HEK293 (cell line): ENCODE measurements around the gene CRIP1.
A peak's percentile ranks its signal among the peaks of the same experiment; 100 is the strongest.

Experiments
- CTCF ChIA-PET: fragments of 350-600 bp; formaldehyde crosslinking; extraction: SDS; loops from one replicate; lab custom pipeline; 2021; ENCODE audit warnings: antibody characterized with exemption; lab: Yijun Ruan, JAX
- POLR2A ChIA-PET: fragments of 300-600 bp; formaldehyde crosslinking; extraction: SDS; loops from one replicate; lab custom pipeline; 2020; ENCODE audit warnings: antibody characterized with exemption, inconsistent platforms; lab: Yijun Ruan, JAX
- H3K27ac ChIP-seq: fragments of 200-500 bp; sonication (Bioruptor generic); 2 replicates; pipeline ENCODE4 v1.5.1; 2014; ENCODE audit warnings: low read depth, low read length, control low read depth, inconsistent platforms; ENCODE audit errors: extremely low read depth
- H3K36me3 ChIP-seq, 2 experiments: fragments of 200-500 bp in 1 of 2; sonication (Bioruptor generic) in 1 of 2; 1 replicate in 1 of 2; 2 replicates in 1 of 2; pipeline ENCODE4 v1.5.1; 2014 to 2017; ENCODE audit warnings: inconsistent platforms in 2 of 2, low read length in 2 of 2; ENCODE audit not compliant: control insufficient read depth in 2 of 2, insufficient read depth in 1 of 2
- H3K4me1 ChIP-seq: fragments of 200-500 bp; sonication (Bioruptor generic); 2 replicates; pipeline ENCODE4 v1.5.1; 2014; ENCODE audit warnings: mild to moderate bottlenecking, low read length, inconsistent platforms; ENCODE audit not compliant: control insufficient read depth, insufficient read depth
- H3K4me3 ChIP-seq: 2 replicates; pipeline ENCODE4 v1.5.1; 2011; ENCODE audit warnings: low read depth, mild to moderate bottlenecking, control low read depth, low read length, moderate library complexity
- H3K9me3 ChIP-seq: fragments of 200-500 bp; sonication (Bioruptor generic); 2 replicates; pipeline ENCODE4 v1.5.1; 2014; ENCODE audit warnings: low read depth, low read length, inconsistent platforms; ENCODE audit not compliant: control insufficient read depth, insufficient read depth
- GFI1B ChIP-seq: fragments of 450-650 bp; formaldehyde crosslinking; IDR thresholded peaks from 2 replicates; pipeline ENCODE4 v1.5.1; 2016; ENCODE audit warnings: missing biosample characterization, missing genetic modification characterization
- HOXD13 ChIP-seq: sonication (generic); formaldehyde crosslinking; IDR thresholded peaks from 2 replicates; pipeline ENCODE4 v1.8.0; 2022; ENCODE audit warnings: missing genetic modification reagents, borderline replicate concordance
- KLF9 ChIP-seq: fragments of 450-650 bp; formaldehyde crosslinking; IDR thresholded peaks from 2 replicates; pipeline ENCODE4 v1.5.1; 2016; ENCODE audit warnings: missing biosample characterization, missing genetic modification characterization, low read depth
- OSR2 ChIP-seq: fragments of 450-650 bp; formaldehyde crosslinking; IDR thresholded peaks from 2 replicates; pipeline ENCODE4 v1.5.1; 2016; ENCODE audit warnings: missing biosample characterization, missing genetic modification characterization
- REPIN1 ChIP-seq: fragments of 450-650 bp; formaldehyde crosslinking; IDR thresholded peaks from 2 replicates; pipeline ENCODE4 v1.5.1; 2017; ENCODE audit warnings: missing biosample characterization, missing genetic modification characterization, low read depth
- TRIM28 ChIP-seq: IDR thresholded peaks from 2 replicates; pipeline ENCODE4 v1.6.1; 2011; ENCODE audit warnings: low read length, control low read depth, borderline replicate concordance
- ZEB2 ChIP-seq: fragments of 450-650 bp; formaldehyde crosslinking; IDR thresholded peaks from 2 replicates; pipeline ENCODE4 v1.5.1; 2016; ENCODE audit warnings: missing biosample characterization, missing genetic modification characterization
- ZFP41 ChIP-seq: fragments of 450-650 bp; formaldehyde crosslinking; IDR thresholded peaks from 2 replicates; pipeline ENCODE4 v1.5.1; 2016; ENCODE audit warnings: missing biosample characterization, missing genetic modification characterization, borderline replicate concordance
- ZNF138 ChIP-seq: fragments of 450-650 bp; formaldehyde crosslinking; IDR thresholded peaks from 2 replicates; pipeline ENCODE4 v1.5.1; 2016; ENCODE audit warnings: missing biosample characterization, missing genetic modification characterization, borderline replicate concordance
- ZNF175 ChIP-seq: fragments of 450-650 bp; formaldehyde crosslinking; IDR thresholded peaks from 2 replicates; pipeline ENCODE4 v1.5.1; 2016; ENCODE audit warnings: missing biosample characterization, missing genetic modification characterization
- ZNF214 ChIP-seq: fragments of 450-650 bp; formaldehyde crosslinking; IDR thresholded peaks from 2 replicates; pipeline ENCODE4 v1.5.1; 2017; ENCODE audit warnings: missing biosample characterization, mild to moderate bottlenecking, missing genetic modification characterization, borderline replicate concordance
- ZNF311 ChIP-seq: fragments of 450-650 bp; formaldehyde crosslinking; IDR thresholded peaks from 2 replicates; pipeline ENCODE4 v1.5.1; 2017; ENCODE audit warnings: missing biosample characterization, missing genetic modification characterization, borderline replicate concordance
- ZNF341 ChIP-seq: fragments of 450-650 bp; formaldehyde crosslinking; IDR thresholded peaks from 2 replicates; pipeline ENCODE4; 2016; ENCODE audit warnings: low read depth, missing biosample characterization, missing genetic modification characterization
- ZNF350 ChIP-seq: fragments of 450-650 bp; formaldehyde crosslinking; IDR thresholded peaks from 2 replicates; pipeline ENCODE4 v1.5.0; 2017; ENCODE audit warnings: missing biosample characterization, mild to moderate bottlenecking, missing genetic modification characterization
- ZNF510 ChIP-seq: fragments of 450-650 bp; formaldehyde crosslinking; IDR thresholded peaks from 2 replicates; pipeline ENCODE4 v1.5.1; 2018; ENCODE audit warnings: mild to moderate bottlenecking, missing genetic modification characterization, missing biosample characterization; ENCODE audit not compliant: insufficient replicate concordance
- ZNF600 ChIP-seq: fragments of 450-650 bp; formaldehyde crosslinking; IDR thresholded peaks from 2 replicates; pipeline ENCODE4 v1.5.1; 2016; ENCODE audit warnings: missing biosample characterization, missing genetic modification characterization
- ZNF654 ChIP-seq: fragments of 450-650 bp; formaldehyde crosslinking; IDR thresholded peaks from 2 replicates; pipeline ENCODE4 v1.5.1; 2016; ENCODE audit warnings: low read depth, missing biosample characterization, missing genetic modification characterization
- ZNF670 ChIP-seq: fragments of 450-650 bp; formaldehyde crosslinking; IDR thresholded peaks from 2 replicates; pipeline ENCODE4 v1.5.1; 2016; ENCODE audit warnings: missing biosample characterization, missing genetic modification characterization, low read depth
- ZNF768 ChIP-seq: fragments of 450-650 bp; formaldehyde crosslinking; IDR thresholded peaks from 2 replicates; pipeline ENCODE4 v1.5.1; 2018; ENCODE audit warnings: missing biosample characterization, mild to moderate bottlenecking, missing genetic modification characterization
- TF ChIP-seq, protein P1 (sequence below): fragments of 450-650 bp; formaldehyde crosslinking; IDR thresholded peaks from 2 replicates; pipeline ENCODE4 v1.5.1; 2016; ENCODE audit warnings: missing biosample characterization, missing genetic modification characterization
- TF ChIP-seq, protein P2 (sequence below): fragments of 450-650 bp; formaldehyde crosslinking; conservative IDR thresholded peaks from 2 replicates; pipeline ENCODE4 v1.5.1; 2016; ENCODE audit warnings: low read depth, missing biosample characterization, missing genetic modification characterization
- TF ChIP-seq, protein P3 (sequence below): fragments of 450-650 bp; formaldehyde crosslinking; IDR thresholded peaks from 2 replicates; pipeline ENCODE4 v1.5.1; 2017; ENCODE audit warnings: missing biosample characterization, missing genetic modification characterization

CRIP1 gene

GRCh38 chr14:105536691-105537579 lies 50.2 kb downstream of the CRIP1 start:
- TF ChIP-seq ZNF341 (tag by site-specific recombination) = 0 out of 2 replicates have a peak, but pooled peaks have one; percentile 21
- TF ChIP-seq ZNF175 (tag by site-specific recombination) = no peak
- Histone ChIP-seq H3K4me1 (no peaks in the 10 kb centered on the region), H3K27ac (no peak overlapping the region), H3K9me3 (no peaks in the 10 kb centered on the region), H3K36me3 (no peaks in the 10 kb centered on the region), H3K4me3 (no peak overlapping the region)
- ChIA-PET POLR2A (no interaction called here), CTCF (interaction anchor here (0.6 to 2.0 kb wide), 15 partner anchors 9 to 1253 kb away, joined by 3 to 8 read pairs (median 3); partner anchors contain the start of gene TMEM121)

DNA sequence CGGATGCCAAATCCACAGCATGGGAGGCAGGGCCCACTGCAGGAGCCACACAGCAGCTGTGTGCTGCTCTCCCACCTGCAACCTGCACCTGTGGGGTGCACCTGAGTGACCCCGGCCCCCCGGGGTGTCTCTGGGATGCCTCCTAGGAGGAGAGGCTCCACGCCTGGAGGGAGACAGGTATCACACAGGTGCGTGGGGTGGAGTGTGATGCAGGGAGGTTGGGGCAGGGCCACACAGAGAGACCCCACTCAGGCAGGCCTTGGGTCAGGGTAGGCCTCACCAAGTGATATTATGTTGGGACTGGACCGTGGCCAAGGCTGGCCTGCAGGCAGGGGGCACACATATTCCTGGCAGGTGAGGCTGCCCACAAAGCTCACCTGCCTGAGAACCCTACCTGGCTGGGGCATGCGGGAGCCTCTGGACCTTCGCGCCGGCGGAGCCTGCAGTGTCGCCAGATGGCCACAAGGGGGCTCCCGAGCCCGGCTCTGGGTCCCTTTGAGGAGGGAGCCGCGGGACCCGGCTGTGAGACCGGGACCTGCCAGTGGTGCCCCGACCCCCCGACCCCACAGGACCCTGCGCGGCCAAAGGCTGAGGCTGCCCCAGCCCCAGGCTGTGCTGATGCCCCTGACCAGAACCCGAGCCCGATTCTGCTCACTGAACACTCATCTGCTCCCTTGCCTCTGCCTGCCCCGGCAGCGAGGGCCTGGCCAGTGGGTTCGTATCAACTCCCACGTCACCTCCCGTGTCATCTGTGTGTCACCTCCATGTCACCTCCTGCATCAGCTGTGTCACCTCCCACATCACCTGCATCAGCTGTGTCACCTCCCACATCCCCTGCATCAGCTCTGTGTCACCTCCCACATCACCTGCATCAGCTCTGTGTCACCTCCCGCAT lies 51.1 kb downstream of the CRIP1 start:
- Histone ChIP-seq H3K4me1 (no peaks in the 10 kb centered on the region), H3K4me3 (no peak overlapping the region), H3K36me3 (no peaks in the 10 kb centered on the region), H3K27ac (no peak overlapping the region), H3K9me3 (no peaks in the 10 kb centered on the region)
- POLR2A ChIA-PET = no interaction called here
- CTCF ChIA-PET = interaction anchor here (0.6 to 2.0 kb wide), 18 partner anchors 9 to 1252 kb away, joined by 3 to 8 read pairs (median 3); partner anchors contain the start of gene TMEM121
- no peak for TF ChIP-seq ZNF670
- peak; percentile 62; the same call in 1 of the 2 replicates for TF ChIP-seq ZNF600 (tag by site-specific recombination)
- no peak for TF ChIP-seq ZNF350 (tag by site-specific recombination)
- TF ChIP-seq TRIM28 = no peak
- TF ChIP-seq ZNF654 (tag by site-specific recombination) = peak; percentile 33
- no peak for TF ChIP-seq GFI1B
- no peak for TF ChIP-seq ZNF510
- TF ChIP-seq ZFP41 (tag by site-specific recombination) = no peak
- TF ChIP-seq ZNF341 (tag by site-specific recombination) = no peak
- no peak for TF ChIP-seq HOXD13 (CRISPR knock-in tag)
- TF ChIP-seq, protein P1, sequence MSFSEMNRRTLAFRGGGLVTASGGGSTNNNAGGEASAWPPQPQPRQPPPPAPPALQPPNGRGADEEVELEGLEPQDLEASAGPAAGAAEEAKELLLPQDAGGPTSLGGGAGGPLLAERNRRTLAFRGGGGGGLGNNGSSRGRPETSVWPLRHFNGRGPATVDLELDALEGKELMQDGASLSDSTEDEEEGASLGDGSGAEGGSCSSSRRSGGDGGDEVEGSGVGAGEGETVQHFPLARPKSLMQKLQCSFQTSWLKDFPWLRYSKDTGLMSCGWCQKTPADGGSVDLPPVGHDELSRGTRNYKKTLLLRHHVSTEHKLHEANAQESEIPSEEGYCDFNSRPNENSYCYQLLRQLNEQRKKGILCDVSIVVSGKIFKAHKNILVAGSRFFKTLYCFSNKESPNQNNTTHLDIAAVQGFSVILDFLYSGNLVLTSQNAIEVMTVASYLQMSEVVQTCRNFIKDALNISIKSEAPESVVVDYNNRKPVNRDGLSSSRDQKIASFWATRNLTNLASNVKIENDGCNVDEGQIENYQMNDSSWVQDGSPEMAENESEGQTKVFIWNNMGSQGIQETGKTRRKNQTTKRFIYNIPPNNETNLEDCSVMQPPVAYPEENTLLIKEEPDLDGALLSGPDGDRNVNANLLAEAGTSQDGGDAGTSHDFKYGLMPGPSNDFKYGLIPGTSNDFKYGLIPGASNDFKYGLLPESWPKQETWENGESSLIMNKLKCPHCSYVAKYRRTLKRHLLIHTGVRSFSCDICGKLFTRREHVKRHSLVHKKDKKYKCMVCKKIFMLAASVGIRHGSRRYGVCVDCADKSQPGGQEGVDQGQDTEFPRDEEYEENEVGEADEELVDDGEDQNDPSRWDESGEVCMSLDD (tag by site-specific recombination) = no peak
- TF ChIP-seq, protein P2, sequence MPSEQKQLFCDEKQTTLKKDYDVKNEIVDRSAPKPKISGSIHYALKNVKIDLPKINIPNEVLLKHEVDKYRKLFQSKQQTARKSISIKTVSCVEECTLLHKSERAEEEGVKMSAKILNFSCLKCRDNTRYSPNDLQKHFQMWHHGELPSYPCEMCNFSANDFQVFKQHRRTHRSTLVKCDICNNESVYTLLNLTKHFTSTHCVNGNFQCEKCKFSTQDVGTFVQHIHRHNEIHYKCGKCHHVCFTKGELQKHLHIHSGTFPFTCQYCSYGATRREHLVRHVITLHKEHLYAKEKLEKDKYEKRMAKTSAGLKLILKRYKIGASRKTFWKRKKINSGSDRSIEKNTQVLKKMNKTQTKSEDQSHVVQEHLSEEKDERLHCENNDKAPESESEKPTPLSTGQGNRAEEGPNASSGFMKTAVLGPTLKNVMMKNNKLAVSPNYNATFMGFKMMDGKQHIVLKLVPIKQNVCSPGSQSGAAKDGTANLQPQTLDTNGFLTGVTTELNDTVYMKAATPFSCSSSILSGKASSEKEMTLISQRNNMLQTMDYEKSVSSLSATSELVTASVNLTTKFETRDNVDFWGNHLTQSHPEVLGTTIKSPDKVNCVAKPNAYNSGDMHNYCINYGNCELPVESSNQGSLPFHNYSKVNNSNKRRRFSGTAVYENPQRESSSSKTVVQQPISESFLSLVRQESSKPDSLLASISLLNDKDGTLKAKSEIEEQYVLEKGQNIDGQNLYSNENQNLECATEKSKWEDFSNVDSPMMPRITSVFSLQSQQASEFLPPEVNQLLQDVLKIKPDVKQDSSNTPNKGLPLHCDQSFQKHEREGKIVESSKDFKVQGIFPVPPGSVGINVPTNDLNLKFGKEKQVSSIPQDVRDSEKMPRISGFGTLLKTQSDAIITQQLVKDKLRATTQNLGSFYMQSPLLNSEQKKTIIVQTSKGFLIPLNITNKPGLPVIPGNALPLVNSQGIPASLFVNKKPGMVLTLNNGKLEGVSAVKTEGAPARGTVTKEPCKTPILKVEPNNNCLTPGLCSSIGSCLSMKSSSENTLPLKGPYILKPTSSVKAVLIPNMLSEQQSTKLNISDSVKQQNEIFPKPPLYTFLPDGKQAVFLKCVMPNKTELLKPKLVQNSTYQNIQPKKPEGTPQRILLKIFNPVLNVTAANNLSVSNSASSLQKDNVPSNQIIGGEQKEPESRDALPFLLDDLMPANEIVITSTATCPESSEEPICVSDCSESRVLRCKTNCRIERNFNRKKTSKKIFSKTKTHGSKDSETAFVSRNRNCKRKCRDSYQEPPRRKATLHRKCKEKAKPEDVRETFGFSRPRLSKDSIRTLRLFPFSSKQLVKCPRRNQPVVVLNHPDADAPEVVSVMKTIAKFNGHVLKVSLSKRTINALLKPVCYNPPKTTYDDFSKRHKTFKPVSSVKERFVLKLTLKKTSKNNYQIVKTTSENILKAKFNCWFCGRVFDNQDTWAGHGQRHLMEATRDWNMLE (tag by site-specific recombination) = no peak
- TF ChIP-seq REPIN1 = no peak
- no peak for TF ChIP-seq KLF9 (tag by site-specific recombination)
- no peak for TF ChIP-seq ZNF138 (tag by site-specific recombination)
- no peak for TF ChIP-seq ZNF311 (tag by site-specific recombination)
- TF ChIP-seq ZNF768 (tag by site-specific recombination) = no peak
- TF ChIP-seq, protein P3, sequence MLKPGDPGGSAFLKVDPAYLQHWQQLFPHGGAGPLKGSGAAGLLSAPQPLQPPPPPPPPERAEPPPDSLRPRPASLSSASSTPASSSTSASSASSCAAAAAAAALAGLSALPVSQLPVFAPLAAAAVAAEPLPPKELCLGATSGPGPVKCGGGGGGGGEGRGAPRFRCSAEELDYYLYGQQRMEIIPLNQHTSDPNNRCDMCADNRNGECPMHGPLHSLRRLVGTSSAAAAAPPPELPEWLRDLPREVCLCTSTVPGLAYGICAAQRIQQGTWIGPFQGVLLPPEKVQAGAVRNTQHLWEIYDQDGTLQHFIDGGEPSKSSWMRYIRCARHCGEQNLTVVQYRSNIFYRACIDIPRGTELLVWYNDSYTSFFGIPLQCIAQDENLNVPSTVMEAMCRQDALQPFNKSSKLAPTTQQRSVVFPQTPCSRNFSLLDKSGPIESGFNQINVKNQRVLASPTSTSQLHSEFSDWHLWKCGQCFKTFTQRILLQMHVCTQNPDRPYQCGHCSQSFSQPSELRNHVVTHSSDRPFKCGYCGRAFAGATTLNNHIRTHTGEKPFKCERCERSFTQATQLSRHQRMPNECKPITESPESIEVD = no peak
- no peak for TF ChIP-seq OSR2
- TF ChIP-seq ZNF214 (tag by site-specific recombination) = no peak
- TF ChIP-seq ZEB2 (tag by site-specific recombination) = peak; percentile 53; the same call in 1 of the 2 replicates
